ENCODE data around the gene AP4M1.

- no peak for TF ChIP-seq CTCF (IDR thresholded peaks at IDR 0.05)
- TF ChIP-seq EP300 (IDR thresholded peaks at IDR 0.05), result no peak
- TF ChIP-seq POLR2A (IDR thresholded peaks at IDR 0.05), result no peak
Observed at GRCh38 chr7:100128637-100128963, 27.2 kb downstream of the AP4M1 start.

All from ovary (tissue), 3 donors.